SK-N-SH (cell line): ENCODE measurements around the gene MYO1E. TPM values are rescaled to one million over a fixed set of nuclear protein-coding genes. Genes with fewer than 3 reads are reported as not detected.

Experiments
- CTCF ChIA-PET: fragments of 300-600, 350-600 bp; formaldehyde crosslinking; extraction: SDS; loops from one replicate; lab custom pipeline; 2021; lab: Yijun Ruan, JAX
- POLR2A ChIA-PET: fragments of 350-600 bp; sonication (Branson Sonifier 250); formaldehyde crosslinking; extraction: SDS; loops from one replicate; lab custom pipeline; 2020; ENCODE audit warnings: antibody characterized with exemption, inconsistent platforms; lab: Yijun Ruan, JAX
- DNase-seq: peaks from one replicate; pipeline ENCODE4 v3.0.0; 2012
- H2AFZ ChIP-seq: fragments of 200-600 bp; sonication (generic); 2 replicates; pipeline ENCODE4 v1.8.1; 2016; ENCODE audit warnings: antibody characterized with exemption, mild to moderate bottlenecking, low read depth
- H3F3A ChIP-seq: fragments of 200-600 bp; sonication (generic); replicated peaks from 2 replicates; pipeline ENCODE3; 2016; ENCODE audit warnings: antibody characterized with exemption, mild to moderate bottlenecking; ENCODE audit not compliant: insufficient read depth
- H3K27ac ChIP-seq, 2 experiments: fragments of 200-500 bp in 1 of 2; fragments of 200-600 bp in 1 of 2; sonication (Bioruptor generic) in 1 of 2; sonication (generic), shearing (Covaris generic) in 1 of 2; 2 replicates each; pipeline versions ENCODE4 v1.5.1 to v1.6.1; 2014 to 2016; ENCODE audit warnings: low read depth in 2 of 2, inconsistent platforms in 1 of 2, low read length in 1 of 2, mild to moderate bottlenecking in 1 of 2, mixed read lengths in 1 of 2
- H3K27me3 ChIP-seq: fragments of 200-600 bp; sonication (generic), shearing (Covaris generic); 2 replicates; pipeline ENCODE4 v1.6.1; 2016; ENCODE audit warnings: mixed run types; ENCODE audit not compliant: insufficient read depth
- H3K36me3 ChIP-seq, 2 experiments: fragments of 200-500 bp in 1 of 2; fragments of 200-600 bp in 1 of 2; sonication (Bioruptor generic) in 1 of 2; sonication (generic) in 1 of 2; replicated peaks in 1 of 2; 2 replicates each; pipeline versions ENCODE3 to v1.5.1; 2014 to 2016; ENCODE audit warnings: low read length in 1 of 2, mild to moderate bottlenecking in 1 of 2; ENCODE audit not compliant: insufficient read depth in 2 of 2, control insufficient read depth in 1 of 2
- H3K4me1 ChIP-seq, 2 experiments: fragments of 200-500 bp in 1 of 2; fragments of 200-600 bp in 1 of 2; sonication (Bioruptor generic) in 1 of 2; sonication (generic), shearing (Covaris generic) in 1 of 2; 2 replicates each; pipeline versions ENCODE4 v1.5.1 to v1.6.1; 2014 to 2016; ENCODE audit warnings: low read depth in 1 of 2, low read length in 1 of 2, mixed run types in 1 of 2; ENCODE audit not compliant: insufficient read depth in 2 of 2, control insufficient read depth in 1 of 2
- H3K4me2 ChIP-seq: fragments of 200-600 bp; sonication (generic), shearing (Covaris generic); 2 replicates; pipeline ENCODE4 v1.6.1; 2017; ENCODE audit warnings: mixed run types
- H3K4me3 ChIP-seq, 2 experiments: fragments of 200-500 bp in 1 of 2; fragments of 200-600 bp in 1 of 2; sonication (Bioruptor generic) in 1 of 2; sonication (generic), shearing (Covaris generic) in 1 of 2; 2 replicates each; pipeline versions ENCODE4 v1.5.1 to v1.8.1; 2014 to 2016; ENCODE audit warnings: low read depth in 2 of 2, inconsistent platforms in 1 of 2, low read length in 1 of 2, mild to moderate bottlenecking in 1 of 2, mixed read lengths in 1 of 2, moderate library complexity in 1 of 2
- H3K79me2 ChIP-seq: fragments of 200-600 bp; sonication (generic); 2 replicates; pipeline ENCODE4 v1.8.1; 2017; ENCODE audit warnings: mild to moderate bottlenecking; ENCODE audit not compliant: insufficient read depth
- H3K9ac ChIP-seq: fragments of 200-600 bp; sonication (generic); 2 replicates; pipeline ENCODE4 v1.6.1; 2017; ENCODE audit warnings: mixed run types
- H3K9me2 ChIP-seq: fragments of 200-600 bp; sonication (generic); 2 replicates; pipeline ENCODE4 v1.6.1; 2017; ENCODE audit warnings: mixed run types
- H3K9me3 ChIP-seq: fragments of 200-600 bp; sonication (generic); 2 replicates; pipeline ENCODE4 v1.6.1; 2017; ENCODE audit warnings: mixed run types, mild to moderate bottlenecking, moderate library complexity
- H4K20me1 ChIP-seq: fragments of 200-600 bp; sonication (generic); 2 replicates; pipeline ENCODE4 v1.6.1; 2017; ENCODE audit warnings: mild to moderate bottlenecking, mixed run types; ENCODE audit not compliant: insufficient read depth
- FOSL2 ChIP-seq: IDR thresholded peaks from 2 replicates; pipeline ENCODE4 v1.4.0; 2012; ENCODE audit warnings: low read depth, mild to moderate bottlenecking, moderate library complexity, borderline replicate concordance
- JUND ChIP-seq: IDR thresholded peaks from 2 replicates; pipeline ENCODE4 v1.4.0; 2012
- RAD21 ChIP-seq: IDR thresholded peaks from 2 replicates; pipeline ENCODE4 v1.6.1; 2012; ENCODE audit warnings: mild to moderate bottlenecking, low read length
- RCOR1 ChIP-seq: fragments of 150-350 bp; IDR thresholded peaks from 2 replicates; pipeline ENCODE4 v1.6.1; 2017; ENCODE audit warnings: antibody characterized with exemption, low read length
- RXRA ChIP-seq: IDR thresholded peaks from 2 replicates; pipeline ENCODE4 v1.4.0; 2012; ENCODE audit warnings: low read depth, mild to moderate bottlenecking, borderline replicate concordance
- SMC3 ChIP-seq: IDR thresholded peaks from 2 replicates; pipeline ENCODE4 v1.6.1; 2012; ENCODE audit warnings: low read depth, low read length, improper control_type of control experiment
- TAF1 ChIP-seq: IDR thresholded peaks from 2 replicates; pipeline ENCODE4 v1.6.1; 2012; ENCODE audit warnings: low read depth, mild to moderate bottlenecking, low read length, moderate library complexity, borderline replicate concordance
- TCF12 ChIP-seq: IDR thresholded peaks from 2 replicates; pipeline ENCODE4 v1.4.0; 2012
- WGBS: methylation state at CpG from one replicate; pipeline ENCODE4 v1.1.6; 2017; ENCODE audit warnings: low lambda C conversion rate; 5-methylcytosine and 5-hydroxymethylcytosine counted together
- polyA plus RNA-seq, 3 experiments: library from polyadenylated mRNA; depleted of rRNA; stranded (reverse); fragments of >200 nt; gene quantifications; 2 replicates each; pipeline ENCODE4 v1.2.3, GENCODE V29; 2012
- TF ChIP-seq, protein P1 (sequence below): fragments of 200-600 bp; sonication (generic); IDR thresholded peaks from 2 replicates; pipeline ENCODE4 v1.6.1; 2017; ENCODE audit warnings: antibody characterized with exemption, mild to moderate bottlenecking, moderate library complexity
- TF ChIP-seq, protein P2 (sequence below): IDR thresholded peaks from 2 replicates; pipeline ENCODE4 v1.6.1; 2012; ENCODE audit warnings: mild to moderate bottlenecking, low read depth, low read length, moderate library complexity
- TF ChIP-seq, protein P3 (sequence below): IDR thresholded peaks from 2 replicates; pipeline ENCODE4 v1.4.0; 2012; ENCODE audit warnings: low read depth

Gene MYO1E
- polyA plus RNA-seq, 1 of the 3 experiments (the other 2 are of a cell fraction) = 9.7 TPM

DNA sequence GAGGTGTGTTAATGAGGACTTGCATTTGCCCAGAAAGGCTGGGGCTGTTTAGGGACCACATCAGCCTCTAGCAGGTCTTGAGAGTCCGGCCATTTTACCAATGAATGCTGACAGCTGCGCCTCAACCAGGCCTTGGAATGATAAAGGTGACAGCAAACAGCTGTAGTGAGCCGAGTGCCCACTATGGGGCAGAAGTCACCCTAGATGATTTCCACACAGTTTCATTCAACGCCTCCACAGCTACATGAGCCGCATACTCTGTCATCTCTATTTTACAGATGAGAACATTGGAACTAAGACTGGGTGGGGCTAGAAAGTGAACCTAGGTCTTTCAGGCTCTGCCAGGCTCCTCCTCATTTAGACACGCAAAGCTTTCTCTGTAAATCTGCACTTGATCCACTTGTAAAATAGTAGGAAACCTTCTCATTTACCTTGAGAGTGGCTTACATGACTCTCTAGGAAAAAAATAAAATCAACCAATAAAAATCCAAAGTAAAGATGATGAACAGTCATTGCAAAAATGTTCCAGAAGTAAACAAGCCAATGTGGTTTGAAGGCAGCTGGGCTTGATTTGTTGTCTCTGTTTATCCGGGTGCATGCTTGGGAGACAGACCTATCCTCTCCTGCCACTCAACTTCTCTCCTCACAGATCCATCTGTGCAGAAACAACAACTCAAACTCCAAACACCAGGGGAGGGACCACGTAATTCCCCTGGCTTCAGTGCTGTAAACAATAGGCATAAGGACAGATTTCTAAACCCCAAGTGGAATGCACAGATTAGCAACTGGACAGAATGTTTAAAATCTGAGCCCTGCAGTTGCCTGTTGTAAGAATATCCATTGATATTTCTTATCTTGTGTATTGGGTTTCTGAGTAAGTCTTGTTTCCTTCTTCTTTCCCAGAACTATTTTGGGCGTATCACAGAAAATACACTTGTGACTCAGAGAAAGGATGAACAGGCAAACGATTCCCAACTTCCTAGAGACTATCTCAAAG lies 197.5 kb downstream of the MYO1E start:
- peak overlapping the region in 1 of 2 experiments; percentile 57; a peak in 3 of 4 replicates for H3K27ac ChIP-seq
- no peak overlapping the region for H2AFZ ChIP-seq
- H3F3A ChIP-seq = peaks cover 20% of the 10 kb centered on the region
- POLR2A ChIA-PET = no interaction called here
- no peaks in the 10 kb centered on the region for H3K9me2 ChIP-seq
- H4K20me1 ChIP-seq = no peaks in the 10 kb centered on the region
- H3K9ac ChIP-seq = no peak overlapping the region
- H3K36me3 ChIP-seq = peaks cover 0 to 14% of the 10 kb centered on the region in 2 experiments
- CTCF ChIA-PET = interaction anchor here (0.7 to 2.3 kb wide), 18 partner anchors 9 to 358 kb away, joined by 3 to 11 read pairs (median 5); no protein-coding TSS in a partner anchor
- H3K9me3 ChIP-seq = no peaks in the 10 kb centered on the region
- 55% methylated on average over 8 of the region's 10 CpGs for WGBS
- no peaks in the 10 kb centered on the region for H3K27me3 ChIP-seq
- no peaks in the 10 kb centered on the region for H3K79me2 ChIP-seq
- H3K4me3 ChIP-seq = no peak overlapping the region
- H3K4me1 ChIP-seq = peaks cover 12 to 25% of the 10 kb centered on the region in 2 experiments; a peak in 3 of 4 replicates
- no peak for TF ChIP-seq RXRA
- TF ChIP-seq, protein P1, sequence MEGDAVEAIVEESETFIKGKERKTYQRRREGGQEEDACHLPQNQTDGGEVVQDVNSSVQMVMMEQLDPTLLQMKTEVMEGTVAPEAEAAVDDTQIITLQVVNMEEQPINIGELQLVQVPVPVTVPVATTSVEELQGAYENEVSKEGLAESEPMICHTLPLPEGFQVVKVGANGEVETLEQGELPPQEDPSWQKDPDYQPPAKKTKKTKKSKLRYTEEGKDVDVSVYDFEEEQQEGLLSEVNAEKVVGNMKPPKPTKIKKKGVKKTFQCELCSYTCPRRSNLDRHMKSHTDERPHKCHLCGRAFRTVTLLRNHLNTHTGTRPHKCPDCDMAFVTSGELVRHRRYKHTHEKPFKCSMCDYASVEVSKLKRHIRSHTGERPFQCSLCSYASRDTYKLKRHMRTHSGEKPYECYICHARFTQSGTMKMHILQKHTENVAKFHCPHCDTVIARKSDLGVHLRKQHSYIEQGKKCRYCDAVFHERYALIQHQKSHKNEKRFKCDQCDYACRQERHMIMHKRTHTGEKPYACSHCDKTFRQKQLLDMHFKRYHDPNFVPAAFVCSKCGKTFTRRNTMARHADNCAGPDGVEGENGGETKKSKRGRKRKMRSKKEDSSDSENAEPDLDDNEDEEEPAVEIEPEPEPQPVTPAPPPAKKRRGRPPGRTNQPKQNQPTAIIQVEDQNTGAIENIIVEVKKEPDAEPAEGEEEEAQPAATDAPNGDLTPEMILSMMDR = peak; percentile 63
- TF ChIP-seq SMC3 = peak; percentile 66
- TF ChIP-seq RAD21 = peak; percentile 75
- TF ChIP-seq JUND = no peak
- TF ChIP-seq, protein P2, sequence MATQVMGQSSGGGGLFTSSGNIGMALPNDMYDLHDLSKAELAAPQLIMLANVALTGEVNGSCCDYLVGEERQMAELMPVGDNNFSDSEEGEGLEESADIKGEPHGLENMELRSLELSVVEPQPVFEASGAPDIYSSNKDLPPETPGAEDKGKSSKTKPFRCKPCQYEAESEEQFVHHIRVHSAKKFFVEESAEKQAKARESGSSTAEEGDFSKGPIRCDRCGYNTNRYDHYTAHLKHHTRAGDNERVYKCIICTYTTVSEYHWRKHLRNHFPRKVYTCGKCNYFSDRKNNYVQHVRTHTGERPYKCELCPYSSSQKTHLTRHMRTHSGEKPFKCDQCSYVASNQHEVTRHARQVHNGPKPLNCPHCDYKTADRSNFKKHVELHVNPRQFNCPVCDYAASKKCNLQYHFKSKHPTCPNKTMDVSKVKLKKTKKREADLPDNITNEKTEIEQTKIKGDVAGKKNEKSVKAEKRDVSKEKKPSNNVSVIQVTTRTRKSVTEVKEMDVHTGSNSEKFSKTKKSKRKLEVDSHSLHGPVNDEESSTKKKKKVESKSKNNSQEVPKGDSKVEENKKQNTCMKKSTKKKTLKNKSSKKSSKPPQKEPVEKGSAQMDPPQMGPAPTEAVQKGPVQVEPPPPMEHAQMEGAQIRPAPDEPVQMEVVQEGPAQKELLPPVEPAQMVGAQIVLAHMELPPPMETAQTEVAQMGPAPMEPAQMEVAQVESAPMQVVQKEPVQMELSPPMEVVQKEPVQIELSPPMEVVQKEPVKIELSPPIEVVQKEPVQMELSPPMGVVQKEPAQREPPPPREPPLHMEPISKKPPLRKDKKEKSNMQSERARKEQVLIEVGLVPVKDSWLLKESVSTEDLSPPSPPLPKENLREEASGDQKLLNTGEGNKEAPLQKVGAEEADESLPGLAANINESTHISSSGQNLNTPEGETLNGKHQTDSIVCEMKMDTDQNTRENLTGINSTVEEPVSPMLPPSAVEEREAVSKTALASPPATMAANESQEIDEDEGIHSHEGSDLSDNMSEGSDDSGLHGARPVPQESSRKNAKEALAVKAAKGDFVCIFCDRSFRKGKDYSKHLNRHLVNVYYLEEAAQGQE = no peak
- 0 out of 2 replicates have a peak, but pooled peaks have one; percentile 3 for TF ChIP-seq TCF12
- no peak for TF ChIP-seq TAF1
- TF ChIP-seq RCOR1 = no peak
- no peak; the same call in 1 of the 2 replicates for TF ChIP-seq FOSL2
- TF ChIP-seq, protein P3, sequence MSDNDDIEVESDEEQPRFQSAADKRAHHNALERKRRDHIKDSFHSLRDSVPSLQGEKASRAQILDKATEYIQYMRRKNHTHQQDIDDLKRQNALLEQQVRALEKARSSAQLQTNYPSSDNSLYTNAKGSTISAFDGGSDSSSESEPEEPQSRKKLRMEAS = no peak
- DNase-seq = peak; percentile 64
- H3K4me2 ChIP-seq = peak overlapping the region; percentile 41
